ENCODE measurements around the gene SIGLECL1.
"Not testable (repeated sequence)": the region's sequence is repeated elsewhere in the genome, so short reads cannot be mapped to it uniquely, and the experiment has no call there.

SIGLECL1 gene

GRCh38 chr19:51250786-51251467 is at the start of gene SIGLECL1:
Gene SIGLECL1 (plus strand): TSS chr19:51251080. CDS start chr19:51264073, 12,993 bp downstream.
- no peak for DNase-seq

GRCh38 chr19:51201712-51202111 is 49.2 kb upstream of the SIGLECL1 start:
- no peak for DNase-seq

GRCh38 chr19:51203916-51204315 is 47.0 kb upstream of the SIGLECL1 start:
- DNase-seq = no peak

- DNase-seq = no peak
Measured at GRCh38 chr19:51204321-51204720, 46.6 kb upstream of the SIGLECL1 start.

- no peak for DNase-seq
Measured at GRCh38 chr19:51207747-51208146, 43.1 kb upstream of the SIGLECL1 start.

GRCh38 chr19:51210191-51210784 is 40.6 kb upstream of the SIGLECL1 start:
- DNase-seq = no peak

DNA sequence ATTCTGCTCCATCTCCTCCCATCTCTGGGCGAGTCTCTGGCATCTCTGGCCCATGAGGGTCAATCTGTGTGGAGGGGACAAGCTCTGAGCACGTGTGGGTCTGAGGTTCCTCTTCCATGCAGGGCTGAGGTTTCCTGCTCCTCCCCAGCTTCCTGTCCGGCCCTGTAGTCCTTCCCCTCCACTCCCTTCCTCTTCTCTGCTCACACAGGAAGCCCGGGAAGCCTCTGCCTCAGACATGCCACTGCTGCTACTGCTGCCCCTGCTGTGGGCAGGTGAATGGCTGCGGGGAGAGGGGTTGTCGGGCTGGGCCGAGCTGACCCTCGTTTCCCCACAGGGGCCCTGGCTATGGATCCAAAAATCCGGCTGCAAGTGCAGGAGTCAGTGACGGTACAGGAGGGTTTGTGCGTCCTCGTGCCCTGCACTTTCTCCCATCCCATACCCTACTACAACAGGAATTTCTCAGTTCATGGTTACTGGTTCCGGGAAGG is 40.0 kb upstream of the SIGLECL1 start:
- DNase-seq = not testable (repeated sequence)

- no peak for DNase-seq
Measured at GRCh38 chr19:51211833-51212232, 39.0 kb upstream of the SIGLECL1 start.

- no peak for DNase-seq
Measured at GRCh38 chr19:51219307-51219706, 31.6 kb upstream of the SIGLECL1 start.

GRCh38 chr19:51219971-51220370 is 30.9 kb upstream of the SIGLECL1 start:
- DNase-seq = no peak

- DNase-seq = no peak
Measured at GRCh38 chr19:51220996-51221395, 29.9 kb upstream of the SIGLECL1 start.

- no peak for DNase-seq
Measured at GRCh38 chr19:51224163-51224641, 26.7 kb upstream of the SIGLECL1 start.

DNA sequence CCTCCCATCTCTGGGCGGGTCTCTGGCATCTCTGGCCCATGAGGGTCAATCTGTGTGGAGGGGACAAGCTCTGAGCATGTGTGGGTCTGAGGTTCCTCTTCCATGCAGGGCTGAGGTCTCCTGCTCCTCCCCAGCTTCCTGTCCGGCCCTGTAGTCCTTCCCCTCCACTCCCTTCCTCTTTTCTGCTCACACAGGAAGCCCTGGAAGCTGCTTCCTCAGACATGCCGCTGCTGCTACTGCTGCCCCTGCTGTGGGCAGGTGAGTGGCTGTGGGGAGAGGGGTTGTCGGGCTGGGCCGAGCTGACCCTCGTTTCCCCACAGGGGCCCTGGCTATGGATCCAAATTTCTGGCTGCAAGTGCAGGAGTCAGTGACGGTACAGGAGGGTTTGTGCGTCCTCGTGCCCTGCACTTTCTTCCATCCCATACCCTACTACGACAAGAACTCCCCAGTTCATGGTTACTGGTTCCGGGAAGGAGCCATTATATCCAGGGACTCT is 25.9 kb upstream of the SIGLECL1 start, which contains the start of gene CD33:
Gene CD33 (plus strand): TSS at position 183 of the 496 bp plus-strand sequence. CDS start 39 bp downstream, at position 222.
- DNase-seq = not testable (repeated sequence)

- DNase-seq = no peak
Measured at GRCh38 chr19:51226067-51226466, 24.8 kb upstream of the SIGLECL1 start.

DNA sequence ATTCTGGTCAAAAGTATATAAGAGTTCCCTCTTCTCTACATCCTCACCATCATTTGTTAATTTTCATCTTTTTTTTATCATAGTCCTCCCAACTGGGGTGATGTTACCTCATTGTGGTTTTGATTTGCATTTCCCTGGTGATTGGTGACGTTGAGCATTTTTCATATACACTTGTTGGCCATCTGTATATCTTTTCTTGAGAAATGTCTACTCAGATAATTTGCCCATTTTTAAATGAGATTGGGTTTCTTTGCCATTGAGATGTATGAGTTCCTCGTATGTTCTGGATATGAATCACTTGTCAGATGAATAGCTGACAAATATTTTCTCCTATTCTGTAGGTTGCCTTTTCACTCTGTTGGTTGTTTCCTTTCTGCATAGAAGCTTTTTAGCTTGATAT is 23.6 kb upstream of the SIGLECL1 start:
- no peak for DNase-seq

GRCh38 chr19:51227966-51228365 is 22.9 kb upstream of the SIGLECL1 start:
- DNase-seq = no peak

DNA sequence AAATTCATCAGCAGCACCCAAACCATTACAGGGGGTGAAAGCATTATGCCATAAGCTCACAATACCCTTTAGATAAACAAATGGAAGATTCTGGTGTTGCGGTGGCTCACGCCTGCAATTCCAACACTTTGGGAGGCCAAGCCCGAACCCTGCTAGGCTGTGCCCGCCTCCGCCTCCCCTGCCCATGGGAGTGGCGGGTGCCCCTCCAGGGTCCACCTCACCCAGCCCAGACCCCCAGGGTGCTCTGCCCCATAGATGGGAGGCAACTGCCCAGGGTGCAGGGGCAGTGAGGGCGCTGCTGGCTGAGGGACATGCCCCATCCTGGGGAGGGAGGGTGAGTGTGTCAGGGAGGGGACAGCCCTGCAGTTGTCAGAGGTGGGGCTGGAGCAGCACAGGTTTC is 10.0 kb upstream of the SIGLECL1 start:
- no peak for DNase-seq

DNA sequence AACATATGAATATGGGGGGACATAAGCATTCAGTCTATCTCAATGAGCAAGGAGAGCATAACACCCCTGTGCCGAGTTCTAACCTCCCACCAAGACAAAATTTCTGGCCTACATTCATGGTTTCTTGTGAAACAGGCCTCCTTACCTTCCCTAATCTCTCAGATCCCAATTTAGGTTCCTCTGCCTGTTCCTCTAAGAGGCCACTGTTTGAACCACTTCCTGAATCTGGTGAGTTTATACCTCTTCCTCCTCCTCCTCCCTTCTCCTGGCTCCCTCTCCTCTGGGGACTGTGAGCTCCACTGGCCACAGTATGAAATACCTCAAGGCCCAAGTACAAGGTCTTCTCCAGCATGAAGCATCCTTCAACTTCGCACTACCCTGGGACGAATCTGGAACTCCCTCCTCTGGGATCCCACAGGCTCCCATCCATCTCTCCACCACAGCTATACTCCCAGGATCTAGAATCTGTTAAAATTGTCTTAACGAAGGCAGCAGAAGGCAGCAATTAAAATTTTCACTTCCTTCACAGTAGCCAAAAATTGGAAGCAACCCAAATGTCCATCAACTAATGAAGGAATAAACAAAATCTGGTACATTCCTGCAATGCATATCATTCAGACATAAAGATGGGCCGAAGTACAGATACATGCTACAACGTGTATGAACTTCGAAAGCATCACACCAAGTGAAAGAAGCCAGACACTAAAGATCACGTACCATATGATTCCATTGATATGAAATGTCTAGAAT is 7.8 kb upstream of the SIGLECL1 start:
- DNase-seq = no peak

DNA sequence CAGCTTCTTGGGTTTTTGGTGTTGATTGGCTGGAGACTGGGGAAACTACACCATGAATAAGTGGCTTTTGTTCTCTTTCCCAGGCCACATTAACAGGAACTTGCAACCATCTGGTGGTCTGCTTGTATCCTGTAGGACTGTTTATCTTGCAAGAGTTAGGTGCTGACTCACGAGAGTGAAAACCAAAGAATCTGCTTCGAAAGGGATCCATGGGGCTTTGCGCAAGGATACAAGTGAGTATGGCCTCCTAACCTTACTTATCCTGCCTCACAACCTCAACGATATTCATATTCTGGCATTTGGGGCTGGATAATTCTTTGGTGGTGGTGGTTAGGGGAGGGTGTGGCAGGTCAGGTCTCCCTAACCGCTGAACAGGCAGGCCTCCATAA is 4.7 kb upstream of the SIGLECL1 start:
- no peak for DNase-seq

DNA sequence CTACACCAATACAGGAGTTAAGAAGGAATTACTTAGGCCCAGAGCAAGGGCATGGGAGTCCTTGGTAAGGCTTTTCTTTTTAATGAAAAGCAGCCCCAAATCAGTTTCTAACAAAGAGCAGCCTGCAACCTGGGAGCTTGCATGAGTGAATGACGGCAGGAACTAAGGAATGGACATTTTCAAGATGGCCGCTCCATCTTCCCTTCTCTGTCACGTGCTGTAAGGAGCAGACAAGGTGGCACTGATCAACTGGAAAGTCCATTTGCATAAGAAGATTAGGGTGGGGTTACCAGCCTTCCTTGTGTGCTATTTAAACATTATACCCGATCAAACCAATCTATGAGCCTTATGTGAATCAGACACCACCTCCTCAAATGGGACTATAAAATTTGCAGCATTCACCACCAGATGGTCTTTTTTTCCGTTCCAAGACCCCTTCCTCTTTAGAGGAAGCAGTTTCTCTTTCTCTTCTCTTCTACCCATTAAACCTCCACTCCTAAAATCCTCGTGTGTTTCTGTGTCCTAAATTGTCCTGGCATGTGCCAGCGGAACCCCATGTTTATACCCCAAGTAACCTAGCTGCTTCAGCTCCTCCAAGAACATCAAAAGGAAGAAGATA is 2.8 kb upstream of the SIGLECL1 start:
- no peak for DNase-seq

GRCh38 chr19:51251468-51251820 is 564 bp downstream of the SIGLECL1 start:
- DNase-seq = no peak

- DNase-seq = no peak
Measured at GRCh38 chr19:51252306-51253079, 1.6 kb downstream of the SIGLECL1 start.
